ENCODE data around the gene SNRPD1. TPM values are rescaled to one million over a fixed set of nuclear protein-coding genes. Genes with fewer than 3 reads are reported as not detected.

The SNRPD1 gene
- total RNA-seq, 1 experiment from 2014 or later = 134 TPM

DNA sequence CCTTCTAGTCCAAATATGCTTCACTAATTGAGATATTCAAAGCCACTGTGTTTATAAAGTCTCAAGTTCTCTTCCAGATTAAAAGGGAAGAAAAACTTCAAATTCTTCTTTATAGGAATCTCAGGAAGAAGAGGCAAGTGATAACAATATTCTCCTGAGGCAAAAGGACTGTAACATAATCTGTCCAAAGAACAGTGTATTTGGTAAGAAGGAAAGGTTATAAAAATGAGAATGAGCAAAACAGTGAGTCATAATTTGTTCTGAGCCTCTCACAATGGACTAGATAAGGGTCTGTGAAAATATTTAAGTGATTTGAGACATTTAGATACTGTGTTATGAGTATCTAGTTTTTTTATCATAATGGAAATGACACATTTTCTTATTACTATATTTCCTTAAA, 44.3 kb downstream of the SNRPD1 start:
- intact Hi-C loops (cut with micrococcal nuclease) = no loop called here
- no peaks in the 10 kb centered on the region for H3K27me3 ChIP-seq (ENCODE audit: insufficient read depth, low read length)
- H2AFZ ChIP-seq (ENCODE audit: low read depth, low read length, poor library complexity, severe bottlenecking) = no peak overlapping the region
- TF ChIP-seq, protein P1, sequence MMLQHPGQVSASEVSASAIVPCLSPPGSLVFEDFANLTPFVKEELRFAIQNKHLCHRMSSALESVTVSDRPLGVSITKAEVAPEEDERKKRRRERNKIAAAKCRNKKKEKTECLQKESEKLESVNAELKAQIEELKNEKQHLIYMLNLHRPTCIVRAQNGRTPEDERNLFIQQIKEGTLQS (IDR thresholded peaks at IDR 0.05) = no peak
- TF ChIP-seq, protein P2, sequence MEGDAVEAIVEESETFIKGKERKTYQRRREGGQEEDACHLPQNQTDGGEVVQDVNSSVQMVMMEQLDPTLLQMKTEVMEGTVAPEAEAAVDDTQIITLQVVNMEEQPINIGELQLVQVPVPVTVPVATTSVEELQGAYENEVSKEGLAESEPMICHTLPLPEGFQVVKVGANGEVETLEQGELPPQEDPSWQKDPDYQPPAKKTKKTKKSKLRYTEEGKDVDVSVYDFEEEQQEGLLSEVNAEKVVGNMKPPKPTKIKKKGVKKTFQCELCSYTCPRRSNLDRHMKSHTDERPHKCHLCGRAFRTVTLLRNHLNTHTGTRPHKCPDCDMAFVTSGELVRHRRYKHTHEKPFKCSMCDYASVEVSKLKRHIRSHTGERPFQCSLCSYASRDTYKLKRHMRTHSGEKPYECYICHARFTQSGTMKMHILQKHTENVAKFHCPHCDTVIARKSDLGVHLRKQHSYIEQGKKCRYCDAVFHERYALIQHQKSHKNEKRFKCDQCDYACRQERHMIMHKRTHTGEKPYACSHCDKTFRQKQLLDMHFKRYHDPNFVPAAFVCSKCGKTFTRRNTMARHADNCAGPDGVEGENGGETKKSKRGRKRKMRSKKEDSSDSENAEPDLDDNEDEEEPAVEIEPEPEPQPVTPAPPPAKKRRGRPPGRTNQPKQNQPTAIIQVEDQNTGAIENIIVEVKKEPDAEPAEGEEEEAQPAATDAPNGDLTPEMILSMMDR (IDR thresholded peaks at IDR 0.05 in 2 of 3, conservative IDR thresholded peaks at IDR 0.05 in 1 of 3; ENCODE audit: borderline replicate concordance in 1 of 3, insufficient read depth in 1 of 3, low read depth in 2 of 3, low read length in 2 of 3) = no peak
- TF ChIP-seq SRF (IDR thresholded peaks at IDR 0.05; ENCODE audit: low read depth) (no peak), JUND (IDR thresholded peaks at IDR 0.05) (no peak), POLR2AphosphoS5 (IDR thresholded peaks at IDR 0.05; ENCODE audit: low read depth, low read length) (no peak)
- ChIA-PET RAD21 (ENCODE audit: low non-redundant PET in 1 of 2, low total read pairs in 2 of 2, uncharacterized antibody in 2 of 2, unreplicated experiment in 2 of 2) (no interaction called here), POLR2A (no interaction called here), CTCF (no interaction called here)
- H3K4me2 ChIP-seq (ENCODE audit: low read length) = no peak overlapping the region
- H3K4me3 ChIP-seq (replicated peaks in 1 of 2; ENCODE audit: low read depth in 1 of 2, low read length in 2 of 2) = no peak overlapping the region
- no peaks in the 10 kb centered on the region for H3K4me1 ChIP-seq (ENCODE audit: control insufficient read depth in 1 of 2, insufficient read depth in 2 of 2, low read length in 2 of 2)
- H3K36me3 ChIP-seq (ENCODE audit: control insufficient read depth in 1 of 2, insufficient read depth in 2 of 2, low read length in 2 of 2) = peaks cover 0 to 5% of the 10 kb centered on the region in 2 experiments; a peak in 1 of 4 replicates
- no peaks in the 10 kb centered on the region for H3K9me2 ChIP-seq (ENCODE audit: insufficient read depth)
- H3K9me3 ChIP-seq (ENCODE audit: control insufficient read depth in 1 of 2, insufficient read depth in 1 of 2, low read depth in 1 of 2, low read length in 2 of 2) = no peaks in the 10 kb centered on the region
- H3K27ac ChIP-seq (ENCODE audit: low read depth, low read length) = no peak overlapping the region
- DNase-seq (ENCODE audit: low read depth, low spot score) = no peak
- no peak for ATAC-seq
- no peaks in the 10 kb centered on the region for H3K79me2 ChIP-seq (ENCODE audit: insufficient read depth, low read length)
- no TSS peak for BruUV-seq (replicated peaks)
- no peaks in the 10 kb centered on the region for H4K20me1 ChIP-seq (ENCODE audit: insufficient read depth)
- H3K9ac ChIP-seq (ENCODE audit: low read length) = no peak overlapping the region

DNA sequence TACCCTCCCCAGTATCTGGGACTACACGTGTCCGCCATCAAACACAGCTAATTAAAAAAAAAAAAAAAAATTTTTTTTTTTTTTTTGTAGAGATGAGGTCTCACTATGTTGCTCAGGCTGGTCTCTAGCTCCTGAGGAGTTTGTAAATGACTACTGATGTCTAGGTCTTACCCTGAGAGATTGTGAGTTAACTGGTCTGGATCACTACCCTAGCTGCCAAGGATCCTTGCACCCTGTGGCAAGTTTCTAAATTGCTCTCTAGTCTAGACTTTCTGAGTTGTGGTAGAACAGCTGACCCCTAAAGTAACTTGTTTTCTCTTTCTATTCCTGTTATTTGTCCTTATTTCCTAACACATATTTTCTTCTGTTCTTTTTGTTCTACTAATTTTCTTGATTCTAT, 48.0 kb downstream of the SNRPD1 start:
- no peak overlapping the region for H3K4me2 ChIP-seq (ENCODE audit: low read length)
- no peaks in the 10 kb centered on the region for H4K20me1 ChIP-seq (ENCODE audit: insufficient read depth)
- CTCF ChIA-PET = no interaction called here
- H3K36me3 ChIP-seq (ENCODE audit: control insufficient read depth in 1 of 2, insufficient read depth in 2 of 2, low read length in 2 of 2) = peaks cover 0 to 6% of the 10 kb centered on the region in 2 experiments; a peak in 2 of 4 replicates
- no peaks in the 10 kb centered on the region for H3K4me1 ChIP-seq (ENCODE audit: control insufficient read depth in 1 of 2, insufficient read depth in 2 of 2, low read length in 2 of 2)
- no peaks in the 10 kb centered on the region for H3K79me2 ChIP-seq (ENCODE audit: insufficient read depth, low read length)
- H3K4me3 ChIP-seq (replicated peaks in 1 of 2; ENCODE audit: low read depth in 1 of 2, low read length in 2 of 2) = no peak overlapping the region
- H2AFZ ChIP-seq (ENCODE audit: low read depth, low read length, poor library complexity, severe bottlenecking) = no peak overlapping the region
- H3K9me2 ChIP-seq (ENCODE audit: insufficient read depth) = no peaks in the 10 kb centered on the region
- POLR2A ChIA-PET = no interaction called here
- no peaks in the 10 kb centered on the region for H3K9me3 ChIP-seq (ENCODE audit: control insufficient read depth in 1 of 2, insufficient read depth in 1 of 2, low read depth in 1 of 2, low read length in 2 of 2)
- ATAC-seq (no peak; the same call in 1 of the 2 replicates), DNase-seq (ENCODE audit: low read depth, low spot score) (no peak)
- no peaks in the 10 kb centered on the region for H3K27me3 ChIP-seq (ENCODE audit: insufficient read depth, low read length)
- BruUV-seq (replicated peaks) = no TSS peak
- intact Hi-C loops (cut with micrococcal nuclease) = no loop called here
- no peak overlapping the region for H3K27ac ChIP-seq (ENCODE audit: low read depth, low read length)
- RAD21 ChIA-PET (ENCODE audit: low non-redundant PET in 1 of 2, low total read pairs in 2 of 2, uncharacterized antibody in 2 of 2, unreplicated experiment in 2 of 2) = no interaction called here
- no peak overlapping the region for H3K9ac ChIP-seq (ENCODE audit: low read length)
- TF ChIP-seq POLR2AphosphoS5 (IDR thresholded peaks at IDR 0.05; ENCODE audit: low read depth, low read length) (no peak), SP1 (IDR thresholded peaks at IDR 0.05; ENCODE audit: low read depth) (no peak), YY1 (IDR thresholded peaks at IDR 0.05; ENCODE audit: extremely low read depth, insufficient replicate concordance, low read depth, low read length) (no peak), ZNF274 (IDR thresholded peaks at IDR 0.05; ENCODE audit: low read depth, low read length) (no peak), SRF (IDR thresholded peaks at IDR 0.05; ENCODE audit: low read depth) (no peak), ELF1 (IDR thresholded peaks at IDR 0.05; ENCODE audit: borderline replicate concordance, low read depth) (no peak), CBX3 (IDR thresholded peaks at IDR 0.05; ENCODE audit: low read depth) (no peak), RAD21 (IDR thresholded peaks at IDR 0.05; ENCODE audit: low read depth) (no peak), TCF7L2 (IDR thresholded peaks at IDR 0.05; ENCODE audit: borderline replicate concordance, extremely low read depth, insufficient read depth, insufficient read length) (no peak)
- TF ChIP-seq, protein P3, sequence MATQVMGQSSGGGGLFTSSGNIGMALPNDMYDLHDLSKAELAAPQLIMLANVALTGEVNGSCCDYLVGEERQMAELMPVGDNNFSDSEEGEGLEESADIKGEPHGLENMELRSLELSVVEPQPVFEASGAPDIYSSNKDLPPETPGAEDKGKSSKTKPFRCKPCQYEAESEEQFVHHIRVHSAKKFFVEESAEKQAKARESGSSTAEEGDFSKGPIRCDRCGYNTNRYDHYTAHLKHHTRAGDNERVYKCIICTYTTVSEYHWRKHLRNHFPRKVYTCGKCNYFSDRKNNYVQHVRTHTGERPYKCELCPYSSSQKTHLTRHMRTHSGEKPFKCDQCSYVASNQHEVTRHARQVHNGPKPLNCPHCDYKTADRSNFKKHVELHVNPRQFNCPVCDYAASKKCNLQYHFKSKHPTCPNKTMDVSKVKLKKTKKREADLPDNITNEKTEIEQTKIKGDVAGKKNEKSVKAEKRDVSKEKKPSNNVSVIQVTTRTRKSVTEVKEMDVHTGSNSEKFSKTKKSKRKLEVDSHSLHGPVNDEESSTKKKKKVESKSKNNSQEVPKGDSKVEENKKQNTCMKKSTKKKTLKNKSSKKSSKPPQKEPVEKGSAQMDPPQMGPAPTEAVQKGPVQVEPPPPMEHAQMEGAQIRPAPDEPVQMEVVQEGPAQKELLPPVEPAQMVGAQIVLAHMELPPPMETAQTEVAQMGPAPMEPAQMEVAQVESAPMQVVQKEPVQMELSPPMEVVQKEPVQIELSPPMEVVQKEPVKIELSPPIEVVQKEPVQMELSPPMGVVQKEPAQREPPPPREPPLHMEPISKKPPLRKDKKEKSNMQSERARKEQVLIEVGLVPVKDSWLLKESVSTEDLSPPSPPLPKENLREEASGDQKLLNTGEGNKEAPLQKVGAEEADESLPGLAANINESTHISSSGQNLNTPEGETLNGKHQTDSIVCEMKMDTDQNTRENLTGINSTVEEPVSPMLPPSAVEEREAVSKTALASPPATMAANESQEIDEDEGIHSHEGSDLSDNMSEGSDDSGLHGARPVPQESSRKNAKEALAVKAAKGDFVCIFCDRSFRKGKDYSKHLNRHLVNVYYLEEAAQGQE (IDR thresholded peaks at IDR 0.05; ENCODE audit: low read depth) = no peak

Measured in HCT116 (cell line).